WI38 (cell line): Measurements from ENCODE around the gene MAP4.
"Not testable (repeated sequence)": the region's sequence is repeated elsewhere in the genome, so short reads cannot be mapped to it uniquely, and the experiment has no call there.

Experiments
- H3K4me3 ChIP-seq: 2 replicates; pipeline ENCODE4 v1.5.1; 2011; ENCODE audit warnings: low read depth, mild to moderate bottlenecking, control low read depth, low read length
- TF ChIP-seq, protein P1 (sequence below): IDR thresholded peaks from 2 replicates; pipeline ENCODE4 v1.5.1; 2012; ENCODE audit warnings: low read depth, mild to moderate bottlenecking, control low read depth, low read length

The MAP4 gene

DNA sequence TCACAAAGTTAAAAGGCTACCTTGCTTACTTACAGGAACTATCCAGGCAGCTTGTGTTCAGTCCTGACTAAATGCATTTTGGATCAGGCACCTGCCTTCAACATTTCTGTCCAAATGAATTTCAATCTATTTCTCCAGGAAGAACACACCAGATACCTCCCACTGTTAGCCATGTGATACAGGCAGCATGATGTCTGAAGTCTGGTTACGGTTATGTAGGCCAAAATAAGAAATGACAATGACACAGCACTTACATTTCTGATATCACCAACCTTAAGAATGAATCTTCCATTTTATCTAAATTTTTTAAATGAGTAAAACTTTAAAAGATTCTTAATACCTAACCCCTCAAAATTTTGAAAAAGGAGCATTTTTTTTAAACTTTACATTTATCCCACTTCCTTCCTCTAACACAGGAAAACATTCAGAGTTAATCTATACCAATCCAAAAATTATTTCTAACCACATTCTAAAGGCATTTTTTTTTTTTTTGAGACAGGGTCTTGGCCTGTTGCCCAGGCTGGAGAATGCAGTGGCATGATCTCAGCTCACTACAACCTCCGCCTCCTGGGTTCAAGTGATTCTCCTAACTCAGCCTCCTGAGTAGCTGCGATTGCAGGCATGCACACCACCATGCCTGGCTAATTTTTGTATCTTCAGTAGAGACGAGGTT, at the start of gene MAP4:
MAP4 (minus strand) TSS at position 116 of the 673 bp plus-strand sequence. CDS start 17,556 bp downstream, outside the sequence.
- no peak within 1 kb of the TSS for H3K4me3 ChIP-seq
- TF ChIP-seq, protein P1, sequence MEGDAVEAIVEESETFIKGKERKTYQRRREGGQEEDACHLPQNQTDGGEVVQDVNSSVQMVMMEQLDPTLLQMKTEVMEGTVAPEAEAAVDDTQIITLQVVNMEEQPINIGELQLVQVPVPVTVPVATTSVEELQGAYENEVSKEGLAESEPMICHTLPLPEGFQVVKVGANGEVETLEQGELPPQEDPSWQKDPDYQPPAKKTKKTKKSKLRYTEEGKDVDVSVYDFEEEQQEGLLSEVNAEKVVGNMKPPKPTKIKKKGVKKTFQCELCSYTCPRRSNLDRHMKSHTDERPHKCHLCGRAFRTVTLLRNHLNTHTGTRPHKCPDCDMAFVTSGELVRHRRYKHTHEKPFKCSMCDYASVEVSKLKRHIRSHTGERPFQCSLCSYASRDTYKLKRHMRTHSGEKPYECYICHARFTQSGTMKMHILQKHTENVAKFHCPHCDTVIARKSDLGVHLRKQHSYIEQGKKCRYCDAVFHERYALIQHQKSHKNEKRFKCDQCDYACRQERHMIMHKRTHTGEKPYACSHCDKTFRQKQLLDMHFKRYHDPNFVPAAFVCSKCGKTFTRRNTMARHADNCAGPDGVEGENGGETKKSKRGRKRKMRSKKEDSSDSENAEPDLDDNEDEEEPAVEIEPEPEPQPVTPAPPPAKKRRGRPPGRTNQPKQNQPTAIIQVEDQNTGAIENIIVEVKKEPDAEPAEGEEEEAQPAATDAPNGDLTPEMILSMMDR: no peak

- H3K4me3 ChIP-seq: no peak overlapping the region
- TF ChIP-seq, protein P1: no peak
Measured at GRCh38 chr3:48065035-48065434, 48.8 kb upstream of the MAP4 start.

DNA sequence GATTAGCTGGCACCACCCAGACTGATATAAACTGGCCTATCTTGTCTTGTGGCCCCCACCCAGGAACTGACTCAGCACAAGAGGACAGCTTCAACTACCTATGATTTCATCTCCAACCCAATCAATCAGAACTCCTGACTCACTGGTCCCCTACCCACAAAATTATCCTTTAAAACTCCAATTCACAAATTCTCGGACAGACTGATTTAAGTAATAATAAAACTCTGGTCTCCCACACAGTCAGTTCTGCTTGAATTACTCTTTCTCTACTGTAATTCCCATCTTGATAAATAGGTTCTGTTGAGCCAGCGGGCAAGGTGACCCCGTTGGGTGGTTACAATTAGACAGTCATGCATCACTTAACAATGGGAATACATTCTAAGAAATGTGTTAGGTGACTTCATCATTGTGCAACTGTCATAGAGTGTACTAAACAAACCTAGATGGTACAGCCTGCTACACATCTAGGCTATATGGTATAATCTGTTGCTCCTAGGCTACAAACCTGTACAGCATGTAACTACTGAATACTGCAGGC, 48.1 kb upstream of the MAP4 start:
- no peak overlapping the region for H3K4me3 ChIP-seq
- TF ChIP-seq, protein P1: no peak

DNA sequence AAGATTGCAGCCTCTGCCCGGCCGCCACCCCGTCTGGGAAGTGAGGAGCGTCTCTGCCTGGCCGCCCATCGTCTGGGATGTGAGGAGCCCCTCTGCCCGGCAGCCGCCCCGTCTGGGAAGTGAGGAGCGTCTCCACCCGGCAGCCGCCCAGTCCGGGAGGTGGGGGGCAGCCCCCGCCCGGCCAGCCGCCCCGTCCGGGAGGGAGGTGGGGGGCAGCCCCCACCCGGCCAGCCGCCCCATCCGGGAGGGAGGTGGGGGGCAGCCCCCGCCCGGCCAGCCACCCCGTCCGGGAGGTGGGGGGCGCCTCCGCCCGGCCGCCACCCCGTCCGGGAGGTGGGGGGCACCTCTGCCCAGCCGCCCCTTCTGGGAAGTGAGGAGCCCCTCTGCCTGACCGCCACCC, 45.4 kb upstream of the MAP4 start:
- not testable (repeated sequence) for H3K4me3 ChIP-seq

- TF ChIP-seq, protein P1: no peak
- no peak overlapping the region for H3K4me3 ChIP-seq
Measured at GRCh38 chr3:48058091-48058490, 41.9 kb upstream of the MAP4 start.

- TF ChIP-seq, protein P1: no peak
- H3K4me3 ChIP-seq: no peak overlapping the region
Measured at GRCh38 chr3:48057521-48057920, 41.3 kb upstream of the MAP4 start.

GRCh38 chr3:48047841-48048464, 31.7 kb upstream of the MAP4 start:
- no peak overlapping the region for H3K4me3 ChIP-seq
- TF ChIP-seq, protein P1: no peak
